ENCODE data around the gene IFITM10.
A peak's percentile ranks its signal among the peaks of the same experiment; 100 is the strongest.
"Not testable (repeated sequence)": the region's sequence is repeated elsewhere in the genome, so short reads cannot be mapped to it uniquely, and the experiment has no call there.

The IFITM10 gene

GRCh38 chr11:1778141-1778911 lies 27.9 kb upstream of the IFITM10 start:
- no peak for DNase-seq (ENCODE audit: low spot score)

DNA sequence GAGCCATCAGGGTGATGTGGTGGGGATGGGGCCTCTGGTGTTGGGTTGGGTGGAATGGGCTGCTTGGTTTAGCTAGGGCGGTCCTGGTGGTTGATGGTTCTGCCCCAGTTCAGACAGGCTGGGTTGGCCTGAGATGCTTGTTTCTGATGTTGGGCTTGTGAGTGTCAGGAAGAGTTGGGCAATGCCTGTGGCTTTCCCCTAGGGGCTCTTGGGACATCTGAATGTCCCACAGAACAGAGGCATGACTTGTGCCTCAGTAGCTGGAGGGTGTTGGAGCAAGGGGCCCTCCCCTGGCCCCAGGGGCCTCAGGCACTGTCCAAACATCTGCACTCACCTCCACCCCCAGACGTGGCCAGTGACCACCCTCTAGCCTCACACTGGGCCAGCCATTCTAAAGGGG lies 27.3 kb upstream of the IFITM10 start:
- DNase-seq (ENCODE audit: low spot score): no peak

DNA sequence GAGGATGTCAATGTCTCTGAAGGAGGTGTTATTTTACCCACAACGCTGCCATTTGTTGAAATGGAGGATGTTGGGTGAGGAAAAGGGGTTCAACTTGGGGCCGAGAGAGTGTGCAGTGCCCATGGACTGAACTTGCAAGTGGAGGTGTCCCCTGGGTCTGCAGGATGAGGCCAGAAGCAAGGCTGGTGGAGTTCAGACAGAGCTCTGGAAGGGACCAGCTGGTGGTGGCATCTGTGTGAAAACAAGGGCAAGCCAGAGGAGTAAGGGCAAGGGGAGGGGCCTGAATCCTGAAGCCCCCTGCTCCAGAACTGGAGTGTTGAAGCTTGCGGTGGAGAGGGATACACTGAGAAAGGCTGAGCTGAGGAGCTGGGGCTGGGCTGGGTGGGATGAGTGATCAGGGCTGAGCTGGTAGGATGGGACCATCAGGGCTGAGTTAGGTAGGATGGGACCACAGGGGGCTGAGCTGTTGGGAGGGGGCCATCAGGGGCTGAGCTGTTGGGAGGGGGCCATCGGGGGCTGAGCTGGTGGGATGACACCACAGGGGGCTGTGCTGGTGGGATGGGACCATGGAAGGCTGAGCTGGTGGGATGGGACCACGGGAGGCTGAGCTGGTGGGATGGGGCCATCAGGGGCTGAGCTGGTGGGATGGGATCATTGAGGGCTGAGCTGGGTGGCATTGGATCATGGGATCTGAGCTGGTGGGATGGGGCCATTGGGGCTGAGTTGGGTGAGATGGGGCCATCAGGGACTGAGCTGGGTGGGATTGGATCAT lies 26.7 kb upstream of the IFITM10 start:
- no peak for DNase-seq (ENCODE audit: low spot score)

- peak; percentile 5 for DNase-seq (ENCODE audit: low spot score)
Measured at GRCh38 chr11:1776331-1776851, 26.0 kb upstream of the IFITM10 start.

GRCh38 chr11:1774886-1775285 lies 24.5 kb upstream of the IFITM10 start:
- peak; percentile 30 for DNase-seq (ENCODE audit: low spot score)

DNA sequence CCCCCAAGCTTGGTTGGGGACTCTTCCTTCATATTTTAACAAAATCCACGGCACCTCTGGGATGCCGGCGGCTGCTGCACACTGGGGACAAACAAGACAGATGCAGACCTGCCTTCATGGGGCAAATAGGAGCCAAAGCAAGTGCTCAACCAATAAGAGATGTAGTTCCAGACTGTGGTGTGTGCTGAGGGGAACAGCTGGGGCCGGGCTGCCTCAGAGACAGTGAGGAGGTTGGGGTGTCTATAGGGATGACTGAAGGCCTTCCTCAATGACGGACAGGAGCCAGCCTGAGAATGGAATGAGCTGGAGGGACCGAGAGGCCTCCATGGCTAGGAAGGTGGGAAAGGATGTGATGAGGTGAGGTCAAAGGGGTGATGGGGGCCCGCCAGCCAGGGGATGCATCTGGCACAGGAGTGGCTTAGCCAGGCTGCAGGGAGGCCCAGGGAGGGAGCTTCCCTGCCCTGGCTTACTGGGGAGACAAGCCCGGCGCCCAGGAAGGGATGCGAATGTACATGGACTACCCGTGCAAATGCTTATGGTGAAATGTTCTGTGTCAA lies 23.7 kb upstream of the IFITM10 start:
- DNase-seq (ENCODE audit: low spot score): no peak

- no peak for DNase-seq (ENCODE audit: low spot score)
Measured at GRCh38 chr11:1773131-1773993, 23.0 kb upstream of the IFITM10 start.

DNA sequence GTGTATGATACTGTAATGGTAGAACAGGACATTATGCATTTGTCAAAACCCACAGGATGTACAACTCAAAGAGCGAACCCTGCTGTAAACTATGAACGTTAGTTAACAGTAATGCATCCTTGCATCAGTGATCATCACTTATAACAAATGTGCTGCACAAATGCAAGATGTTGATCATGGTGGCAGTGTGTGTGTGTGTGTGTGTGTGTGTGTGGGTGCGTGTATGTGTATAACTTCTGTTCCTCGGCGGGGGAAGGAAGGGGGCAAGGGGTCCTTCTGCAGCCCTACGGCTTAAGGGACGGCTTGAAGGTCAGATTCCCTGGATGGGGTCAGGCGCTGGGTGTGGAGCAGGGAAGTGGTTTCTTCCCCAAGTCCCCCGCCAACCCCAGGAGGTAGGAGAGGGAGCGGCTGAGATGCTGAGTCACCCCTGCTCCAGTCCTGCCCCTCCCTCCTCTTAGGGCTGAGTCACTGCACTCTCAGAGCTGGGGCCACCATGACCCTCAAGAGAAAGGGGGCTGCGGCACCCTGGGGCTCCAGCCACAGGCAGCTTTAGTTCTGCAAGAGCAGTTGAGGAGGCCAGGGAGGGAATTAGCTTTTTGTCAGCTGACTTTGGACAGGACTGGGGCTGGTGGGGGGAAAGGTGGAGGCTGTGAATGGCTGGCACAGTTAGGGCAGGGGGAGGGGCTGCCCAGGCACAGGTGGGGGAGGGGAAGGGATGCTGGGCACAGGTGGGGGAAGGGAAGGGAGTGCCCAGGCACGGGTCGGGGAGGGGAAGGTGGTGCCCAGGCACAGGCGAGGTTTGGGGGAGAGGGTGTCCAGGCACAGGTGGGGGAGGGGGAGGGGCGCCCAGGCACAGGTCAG lies 22.1 kb upstream of the IFITM10 start:
- no peak for DNase-seq (ENCODE audit: low spot score)

GRCh38 chr11:1771700-1772099 lies 21.3 kb upstream of the IFITM10 start:
- DNase-seq (ENCODE audit: low spot score): no peak

GRCh38 chr11:1771273-1771672 lies 20.9 kb upstream of the IFITM10 start:
- no peak for DNase-seq (ENCODE audit: low spot score)

DNA sequence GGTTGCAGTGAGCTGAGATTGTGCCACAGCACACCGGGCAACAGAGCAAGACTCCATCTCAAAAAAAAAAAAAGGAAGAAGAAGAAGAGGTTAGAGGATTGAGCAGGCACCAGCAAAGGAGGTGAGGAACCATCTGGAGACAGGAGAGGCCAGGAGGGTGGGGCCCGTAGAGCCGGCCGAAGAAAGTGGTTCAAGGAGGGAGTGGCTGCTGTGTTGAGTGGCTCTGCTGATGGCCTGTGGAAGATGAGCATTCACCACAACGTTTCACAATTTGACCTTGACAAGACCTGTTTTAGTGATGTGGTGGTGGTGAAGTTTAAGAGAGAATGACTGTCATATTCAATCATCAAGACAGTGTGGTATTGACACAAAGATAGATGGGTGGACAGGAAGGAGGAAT lies 20.1 kb upstream of the IFITM10 start:
- DNase-seq (ENCODE audit: low spot score): no peak

- no peak for DNase-seq (ENCODE audit: low spot score)
Measured at GRCh38 chr11:1770061-1770460, 19.7 kb upstream of the IFITM10 start.

DNA sequence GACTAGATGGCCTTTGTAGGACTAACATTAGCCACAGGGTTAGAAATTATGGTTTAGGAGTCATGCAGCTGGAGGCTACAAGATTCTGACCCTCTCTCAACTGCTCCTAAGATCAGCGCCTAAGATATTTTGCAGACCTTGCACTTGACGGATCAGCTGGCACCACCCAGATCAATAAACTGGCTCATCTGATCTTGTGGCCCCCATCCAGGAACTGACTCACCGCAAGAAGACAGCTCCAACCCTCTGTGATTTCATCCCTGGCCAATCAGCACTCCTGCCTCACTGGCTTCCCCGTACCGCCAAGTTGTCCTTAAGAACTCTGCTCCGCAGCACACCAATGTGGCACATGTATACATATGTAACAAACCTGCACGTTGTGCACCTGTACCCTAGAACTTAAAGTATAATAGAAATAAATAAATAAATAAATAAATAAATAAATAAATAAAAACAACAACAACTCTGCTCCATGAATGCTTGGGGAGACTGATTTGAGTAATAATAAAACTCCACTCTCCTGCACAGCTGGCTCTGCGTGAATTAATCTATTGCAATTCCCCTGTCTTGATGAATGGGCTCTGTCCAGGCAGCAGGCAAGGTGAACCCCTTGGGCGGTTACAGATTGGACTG lies 19.0 kb upstream of the IFITM10 start:
- not testable (repeated sequence) for DNase-seq (ENCODE audit: low spot score)

DNA sequence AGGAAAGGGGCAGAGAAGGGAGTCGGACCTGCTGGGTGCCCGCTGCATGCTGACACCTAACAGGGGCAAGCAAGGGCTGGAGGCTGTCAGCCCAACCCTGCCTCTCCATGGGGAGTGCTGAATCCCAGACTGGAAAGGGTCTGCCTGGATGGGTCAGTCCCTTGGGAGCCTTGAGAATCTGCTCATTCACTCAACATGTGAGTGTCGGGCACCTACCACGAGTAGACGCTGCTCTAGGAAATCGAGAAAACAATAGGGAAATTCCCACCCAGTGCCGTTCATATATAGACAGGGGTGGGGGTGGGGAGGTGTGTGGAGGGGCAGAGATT lies 17.7 kb upstream of the IFITM10 start:
- DNase-seq (ENCODE audit: low spot score): no peak

- DNase-seq (ENCODE audit: low spot score): no peak
Measured at GRCh38 chr11:1767399-1768140, 17.2 kb upstream of the IFITM10 start.

GRCh38 chr11:1766719-1767398 lies 16.5 kb upstream of the IFITM10 start:
- no peak for DNase-seq (ENCODE audit: low spot score)

- no peak for DNase-seq (ENCODE audit: low spot score)
Measured at GRCh38 chr11:1765871-1766718, 15.7 kb upstream of the IFITM10 start.

Data from left forelimb (tissue), 1 donor.